GM23338 (cell line): ENCODE data around the gene RBFOX1. TPM values are rescaled to one million over a fixed set of nuclear protein-coding genes. Genes with fewer than 3 reads are reported as not detected.

Source experiments
- ATAC-seq: fragments of 200-7000 bp; cut with Tn5 transposase; 3 replicates; pipeline ENCODE4 v1.9.1; 2020
- DNase-seq: peaks from one replicate; pipeline ENCODE4 v3.0.0-alpha.2; 2015; ENCODE audit warnings: low spot score
- H2AFZ ChIP-seq: fragments of 200-600 bp; sonication (generic); 2 replicates; pipeline ENCODE4 v1.8.0; 2016; ENCODE audit warnings: antibody characterized with exemption, mild to moderate bottlenecking, moderate library complexity
- H3F3A ChIP-seq: fragments of 200-600 bp; sonication (generic); replicated peaks from 2 replicates; pipeline ENCODE4 v1.8.0; 2017; ENCODE audit warnings: antibody characterized with exemption, mixed run types, low read depth
- H3K27ac ChIP-seq: fragments of 200-600 bp; sonication (generic); 2 replicates; pipeline ENCODE4 v1.6.1; 2016; ENCODE audit warnings: low read depth
- H3K27me3 ChIP-seq: fragments of 200-600 bp; sonication (generic); 2 replicates; pipeline ENCODE4 v1.8.0; 2016; ENCODE audit warnings: mild to moderate bottlenecking, mixed run types, moderate library complexity; ENCODE audit not compliant: insufficient read depth
- H3K36me3 ChIP-seq: fragments of 200-600 bp; sonication (generic); 2 replicates; pipeline ENCODE4 v1.8.0; 2016; ENCODE audit warnings: mild to moderate bottlenecking; ENCODE audit not compliant: insufficient read depth
- H3K4me1 ChIP-seq: fragments of 200-600 bp; sonication (generic); 2 replicates; pipeline ENCODE4 v1.8.0; 2016; ENCODE audit warnings: mild to moderate bottlenecking, moderate library complexity; ENCODE audit not compliant: insufficient read depth
- H3K4me2 ChIP-seq: fragments of 200-600 bp; sonication (generic); 2 replicates; pipeline ENCODE4 v1.7.1; 2017; ENCODE audit warnings: mixed run types
- H3K4me3 ChIP-seq: fragments of 200-600 bp; sonication (generic); 2 replicates; pipeline ENCODE4 v1.6.1; 2016; ENCODE audit warnings: mixed run types
- H3K79me2 ChIP-seq: fragments of 200-600 bp; sonication (generic); replicated peaks from 2 replicates; pipeline ENCODE4 v1.8.0; 2017; ENCODE audit warnings: mild to moderate bottlenecking; ENCODE audit not compliant: insufficient read depth
- H3K9me2 ChIP-seq: fragments of 200-600 bp; sonication (generic); 2 replicates; pipeline ENCODE4 v1.8.0; 2017; ENCODE audit not compliant: insufficient read depth
- H4K20me1 ChIP-seq: fragments of 200-600 bp; sonication (generic); replicated peaks from 2 replicates; pipeline ENCODE4 v1.8.0; 2017; ENCODE audit warnings: mild to moderate bottlenecking; ENCODE audit not compliant: insufficient read depth
- H3K27ac Mint-ChIP-seq: 2 replicates; pipeline ENCODE4 v1.8.0; 2020; ENCODE audit warnings: inconsistent platforms, mild to moderate bottlenecking, moderate library complexity, mixed read lengths
- H3K27me3 Mint-ChIP-seq: 3 replicates; pipeline ENCODE4 v1.8.0; 2022; ENCODE audit warnings: low read depth, mild to moderate bottlenecking, moderate library complexity, mixed read lengths, inconsistent platforms; ENCODE audit not compliant: insufficient read depth, poor library complexity
- H3K36me3 Mint-ChIP-seq: 3 replicates; pipeline ENCODE4 v1.8.0; 2021; ENCODE audit warnings: low read depth, mild to moderate bottlenecking, inconsistent platforms, moderate library complexity, mixed read lengths
- H3K4me1 Mint-ChIP-seq: 3 replicates; pipeline ENCODE4 v1.8.0; 2020; ENCODE audit warnings: mild to moderate bottlenecking, inconsistent platforms, mixed read lengths
- H3K4me3 Mint-ChIP-seq: 3 replicates; pipeline ENCODE4 v1.8.0; 2021; ENCODE audit warnings: moderate library complexity, mild to moderate bottlenecking, inconsistent platforms, mixed read lengths
- H3K9me3 Mint-ChIP-seq: 3 replicates; pipeline ENCODE4 v1.8.0; 2020; ENCODE audit warnings: moderate library complexity, mild to moderate bottlenecking, inconsistent platforms, mixed read lengths
- CREB1 ChIP-seq: fragments of 250-450 bp; sonication (Bioruptor Pico); IDR thresholded peaks from 2 replicates; pipeline ENCODE4 v1.5.0; 2020; ENCODE audit warnings: low read depth, mild to moderate bottlenecking, moderate library complexity
- CTCF ChIP-seq, 2 experiments: fragments of 200-600 bp in 1 of 2; sonication (generic) in 1 of 2; conservative IDR thresholded peaks; 2 replicates each; pipeline versions ENCODE4 v1.5.1 to v1.6.1; 2016 to 2017; ENCODE audit warnings: antibody characterized with exemption in 2 of 2, low read depth in 2 of 2, mild to moderate bottlenecking in 2 of 2, moderate library complexity in 1 of 2
- EZH2 ChIP-seq: fragments of 200-600 bp; sonication (generic); IDR thresholded peaks from one replicate; pipeline ENCODE4 v1.8.0; 2017; ENCODE audit warnings: antibody characterized with exemption, mild to moderate bottlenecking, low read depth; ENCODE audit not compliant: unreplicated experiment
- EZH2phosphoT487 ChIP-seq: fragments of 200-600 bp; sonication (generic); IDR thresholded peaks from one replicate; pipeline ENCODE4 v1.8.1; 2018; ENCODE audit warnings: antibody characterized with exemption; ENCODE audit not compliant: unreplicated experiment
- JUNB ChIP-seq: IDR thresholded peaks from one replicate; pipeline ENCODE4 v1.6.1; 2016; ENCODE audit warnings: antibody characterized with exemption; ENCODE audit not compliant: unreplicated experiment
- NANOG ChIP-seq: IDR thresholded peaks from 2 replicates; pipeline ENCODE4 v1.6.1; 2016; ENCODE audit warnings: antibody characterized with exemption, borderline replicate concordance
- POLR2AphosphoS5 ChIP-seq: IDR thresholded peaks from 2 replicates; pipeline ENCODE4 v1.6.1; 2016; ENCODE audit warnings: antibody characterized with exemption, low read depth
- STAT1 ChIP-seq: IDR thresholded peaks from one replicate; pipeline ENCODE4 v1.6.1; 2016; ENCODE audit warnings: antibody characterized with exemption; ENCODE audit not compliant: unreplicated experiment
- ZNF114 ChIP-seq: fragments of 250-450 bp; sonication (Bioruptor Pico); IDR thresholded peaks from 2 replicates; pipeline ENCODE4 v1.5.0; 2020; ENCODE audit warnings: mild to moderate bottlenecking, moderate library complexity
- ZNF331 ChIP-seq: fragments of 250-450 bp; sonication (Bioruptor Pico); IDR thresholded peaks from 2 replicates; pipeline ENCODE4 v1.5.0; 2020; ENCODE audit warnings: low read depth, mild to moderate bottlenecking, moderate library complexity
- ZNF462 ChIP-seq: fragments of 250-450 bp; sonication (Bioruptor Pico); IDR thresholded peaks from 2 replicates; pipeline ENCODE4 v1.5.0; 2020; ENCODE audit warnings: mild to moderate bottlenecking, moderate library complexity
- polyA plus RNA-seq: library from polyadenylated mRNA; unstranded; fragments of >200 nt; fragmentation: Nextera tagmentation; extraction: Ambion mirVana; gene quantifications from 2 replicates; pipeline ENCODE4 v1.2.1, GENCODE V29; 2016
- total RNA-seq: library from RNA; depleted of rRNA; stranded (reverse); fragments of >200 nt; shearing (Covaris generic); gene quantifications from 2 replicates; pipeline ENCODE4 v1.2.3, GENCODE V29; 2014
- TF ChIP-seq, protein P1 (sequence below): IDR thresholded peaks from one replicate; pipeline ENCODE4 v1.6.1; 2018; ENCODE audit warnings: antibody characterized with exemption; ENCODE audit not compliant: unreplicated experiment
- TF ChIP-seq, protein P2 (sequence below): IDR thresholded peaks from 2 replicates; pipeline ENCODE4 v1.6.1; 2016; ENCODE audit warnings: antibody characterized with exemption

RBFOX1 gene
- total and polyA plus RNA-seq, 2 experiments from 2014 or later, result 2.5 to 3.6 TPM

DNA sequence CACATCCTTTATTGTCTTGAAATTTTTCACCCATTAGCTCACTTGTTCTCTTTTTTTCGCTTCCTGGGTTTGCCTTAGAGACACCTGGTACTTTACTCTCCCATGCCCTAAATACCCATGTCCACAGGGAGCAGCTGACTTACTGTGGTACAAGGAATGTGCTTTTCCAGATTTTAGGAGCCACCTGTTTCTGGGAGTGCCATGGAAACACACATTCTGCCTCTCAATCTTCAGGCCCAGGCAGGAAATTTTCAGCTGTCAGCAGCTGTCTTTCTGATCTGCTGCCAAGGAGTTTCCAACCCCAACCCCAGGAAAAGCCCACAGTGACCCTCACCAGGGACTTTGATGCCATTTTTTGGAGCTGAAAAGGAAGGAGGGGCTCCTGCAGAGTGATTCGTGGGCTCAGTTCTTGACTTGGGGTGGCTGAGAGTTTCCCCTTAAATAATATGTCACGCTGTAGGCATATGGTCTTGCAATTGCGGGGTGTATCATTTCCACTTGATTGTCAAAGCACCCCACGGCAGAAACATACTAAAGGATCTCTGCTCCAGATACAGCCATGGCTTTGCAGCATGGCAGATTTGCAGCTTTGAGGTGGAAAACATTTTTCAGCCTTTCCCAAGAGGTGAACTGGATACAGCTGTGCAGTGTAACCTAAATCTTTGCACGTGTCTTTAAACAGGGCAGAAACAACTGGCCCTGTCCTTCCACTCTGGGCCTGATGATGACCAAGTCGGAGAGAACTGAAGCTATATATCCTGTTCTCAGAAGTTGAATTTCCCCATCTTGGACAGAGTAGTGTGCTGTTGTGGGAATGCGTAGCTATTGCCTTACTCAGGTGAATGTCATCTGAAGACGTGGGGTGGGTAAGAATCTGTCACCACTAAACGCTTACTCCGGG lies 19.2 kb downstream of the RBFOX1 start:
- H4K20me1 ChIP-seq, result no peaks in the 10 kb centered on the region
- Mint-ChIP-seq H3K9me3 (peaks cover 21% of the 10 kb centered on the region; the same call in 2 of the 3 replicates), H3K27me3 (peaks cover 3% of the 10 kb centered on the region), H3K4me1 (peaks cover 7% of the 10 kb centered on the region; the same call in 2 of the 3 replicates), H3K4me3 (no peak overlapping the region), H3K27ac (no peak overlapping the region), H3K36me3 (no peaks in the 10 kb centered on the region)
- no peaks in the 10 kb centered on the region for H3K36me3 ChIP-seq
- H2AFZ ChIP-seq, result no peak overlapping the region
- H3K9me2 ChIP-seq, result no peaks in the 10 kb centered on the region
- DNase-seq (no peak), ATAC-seq (no peak)
- no peak overlapping the region for H3K4me3 ChIP-seq
- H3K27ac ChIP-seq, result no peak overlapping the region
- no peaks in the 10 kb centered on the region for H3K4me1 ChIP-seq
- TF ChIP-seq ZNF331 (no peak), CREB1 (CRISPR knock-in tag) (no peak), ZNF114 (CRISPR knock-in tag) (no peak), NANOG (no peak), EZH2phosphoT487 (no peak), STAT1 (no peak), CTCF (conservative IDR thresholded peaks at IDR 0.05; ENCODE audit: low read depth in 2 of 2) (no peak), POLR2AphosphoS5 (no peak), JUNB (no peak), EZH2 (no peak), ZNF462 (CRISPR knock-in tag) (no peak)
- TF ChIP-seq, protein P1, sequence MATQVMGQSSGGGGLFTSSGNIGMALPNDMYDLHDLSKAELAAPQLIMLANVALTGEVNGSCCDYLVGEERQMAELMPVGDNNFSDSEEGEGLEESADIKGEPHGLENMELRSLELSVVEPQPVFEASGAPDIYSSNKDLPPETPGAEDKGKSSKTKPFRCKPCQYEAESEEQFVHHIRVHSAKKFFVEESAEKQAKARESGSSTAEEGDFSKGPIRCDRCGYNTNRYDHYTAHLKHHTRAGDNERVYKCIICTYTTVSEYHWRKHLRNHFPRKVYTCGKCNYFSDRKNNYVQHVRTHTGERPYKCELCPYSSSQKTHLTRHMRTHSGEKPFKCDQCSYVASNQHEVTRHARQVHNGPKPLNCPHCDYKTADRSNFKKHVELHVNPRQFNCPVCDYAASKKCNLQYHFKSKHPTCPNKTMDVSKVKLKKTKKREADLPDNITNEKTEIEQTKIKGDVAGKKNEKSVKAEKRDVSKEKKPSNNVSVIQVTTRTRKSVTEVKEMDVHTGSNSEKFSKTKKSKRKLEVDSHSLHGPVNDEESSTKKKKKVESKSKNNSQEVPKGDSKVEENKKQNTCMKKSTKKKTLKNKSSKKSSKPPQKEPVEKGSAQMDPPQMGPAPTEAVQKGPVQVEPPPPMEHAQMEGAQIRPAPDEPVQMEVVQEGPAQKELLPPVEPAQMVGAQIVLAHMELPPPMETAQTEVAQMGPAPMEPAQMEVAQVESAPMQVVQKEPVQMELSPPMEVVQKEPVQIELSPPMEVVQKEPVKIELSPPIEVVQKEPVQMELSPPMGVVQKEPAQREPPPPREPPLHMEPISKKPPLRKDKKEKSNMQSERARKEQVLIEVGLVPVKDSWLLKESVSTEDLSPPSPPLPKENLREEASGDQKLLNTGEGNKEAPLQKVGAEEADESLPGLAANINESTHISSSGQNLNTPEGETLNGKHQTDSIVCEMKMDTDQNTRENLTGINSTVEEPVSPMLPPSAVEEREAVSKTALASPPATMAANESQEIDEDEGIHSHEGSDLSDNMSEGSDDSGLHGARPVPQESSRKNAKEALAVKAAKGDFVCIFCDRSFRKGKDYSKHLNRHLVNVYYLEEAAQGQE, result no peak
- TF ChIP-seq, protein P2, sequence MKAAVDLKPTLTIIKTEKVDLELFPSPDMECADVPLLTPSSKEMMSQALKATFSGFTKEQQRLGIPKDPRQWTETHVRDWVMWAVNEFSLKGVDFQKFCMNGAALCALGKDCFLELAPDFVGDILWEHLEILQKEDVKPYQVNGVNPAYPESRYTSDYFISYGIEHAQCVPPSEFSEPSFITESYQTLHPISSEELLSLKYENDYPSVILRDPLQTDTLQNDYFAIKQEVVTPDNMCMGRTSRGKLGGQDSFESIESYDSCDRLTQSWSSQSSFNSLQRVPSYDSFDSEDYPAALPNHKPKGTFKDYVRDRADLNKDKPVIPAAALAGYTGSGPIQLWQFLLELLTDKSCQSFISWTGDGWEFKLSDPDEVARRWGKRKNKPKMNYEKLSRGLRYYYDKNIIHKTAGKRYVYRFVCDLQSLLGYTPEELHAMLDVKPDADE, result no peak
- no peaks in the 10 kb centered on the region for H3K27me3 ChIP-seq
- no peak overlapping the region for H3K4me2 ChIP-seq
- no peaks in the 10 kb centered on the region for H3F3A ChIP-seq
- H3K79me2 ChIP-seq, result no peaks in the 10 kb centered on the region
